ENCODE measurements around the gene HMGB1. TPM values are rescaled to one million over a fixed set of nuclear protein-coding genes. Genes with fewer than 3 reads are reported as not detected.

The HMGB1 gene
- total and polyA plus RNA-seq, 2 donors (not counting 1 experiment from before 2014, with no cell fraction given) = 79.2 to 529 TPM

GRCh38 chr13:30466358-30466714 lies 600 bp upstream of the HMGB1 start:
- Histone ChIP-seq H3K4me1 (ENCODE audit: control insufficient read depth in 2 of 2, insufficient read depth in 2 of 2, low read length in 2 of 2) (peaks cover 32 to 36% of the 10 kb centered on the region in 2 donors), H3K27ac (ENCODE audit: low read length in 2 of 2) (no peak overlapping the region), H4K20me1 (ENCODE audit: control insufficient read depth, insufficient read depth, low read length, poor library complexity, severe bottlenecking) (peaks cover 10% of the 10 kb centered on the region), H3K27me3 (replicated peaks in 1 of 4; ENCODE audit: control extremely low read depth in 1 of 4, control insufficient read depth in 3 of 4, insufficient read depth in 4 of 4, low read length in 3 of 4) (no peaks in the 10 kb centered on the region), H3K9ac (ENCODE audit: low read length) (peak overlapping the region; percentile 93), H3K4me3 (ENCODE audit: control extremely low read depth in 1 of 5, extremely low read depth in 1 of 5, insufficient read depth in 1 of 5, low read depth in 2 of 5, low read length in 4 of 5) (peak overlapping the region in 3 of 5 experiments; percentile 60 to 80 (median 71)), H3K4me2 (replicated peaks; ENCODE audit: low read depth, low read length, poor library complexity, severe bottlenecking) (peak overlapping the region; percentile 73), H3K9me3 (ENCODE audit: control extremely low read depth in 1 of 3, control insufficient read depth in 2 of 3, insufficient read depth in 1 of 3, low read length in 2 of 3) (no peaks in the 10 kb centered on the region), H3K36me3 (replicated peaks in 1 of 2; ENCODE audit: control extremely low read depth in 1 of 2, control insufficient read depth in 1 of 2, extremely low read depth in 1 of 2, insufficient read depth in 2 of 2, low read length in 1 of 2) (peaks cover 1 to 21% of the 10 kb centered on the region in 2 experiments), H2AFZ (ENCODE audit: insufficient read depth, low read depth, low read length, poor library complexity, severe bottlenecking) (no peak overlapping the region), H3K79me2 (ENCODE audit: control insufficient read depth, insufficient read depth, low read length) (peaks cover 27% of the 10 kb centered on the region)
- ATAC-seq (ENCODE audit: low read depth) (no peak), DNase-seq (no peak)
- TF ChIP-seq, protein P1, sequence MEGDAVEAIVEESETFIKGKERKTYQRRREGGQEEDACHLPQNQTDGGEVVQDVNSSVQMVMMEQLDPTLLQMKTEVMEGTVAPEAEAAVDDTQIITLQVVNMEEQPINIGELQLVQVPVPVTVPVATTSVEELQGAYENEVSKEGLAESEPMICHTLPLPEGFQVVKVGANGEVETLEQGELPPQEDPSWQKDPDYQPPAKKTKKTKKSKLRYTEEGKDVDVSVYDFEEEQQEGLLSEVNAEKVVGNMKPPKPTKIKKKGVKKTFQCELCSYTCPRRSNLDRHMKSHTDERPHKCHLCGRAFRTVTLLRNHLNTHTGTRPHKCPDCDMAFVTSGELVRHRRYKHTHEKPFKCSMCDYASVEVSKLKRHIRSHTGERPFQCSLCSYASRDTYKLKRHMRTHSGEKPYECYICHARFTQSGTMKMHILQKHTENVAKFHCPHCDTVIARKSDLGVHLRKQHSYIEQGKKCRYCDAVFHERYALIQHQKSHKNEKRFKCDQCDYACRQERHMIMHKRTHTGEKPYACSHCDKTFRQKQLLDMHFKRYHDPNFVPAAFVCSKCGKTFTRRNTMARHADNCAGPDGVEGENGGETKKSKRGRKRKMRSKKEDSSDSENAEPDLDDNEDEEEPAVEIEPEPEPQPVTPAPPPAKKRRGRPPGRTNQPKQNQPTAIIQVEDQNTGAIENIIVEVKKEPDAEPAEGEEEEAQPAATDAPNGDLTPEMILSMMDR (IDR thresholded peaks at IDR 0.05) = no peak
- TF ChIP-seq EZH2 (IDR thresholded peaks at IDR 0.05; ENCODE audit: borderline replicate concordance, insufficient read depth, low read depth, low read length, poor library complexity, severe bottlenecking) = no peak
- ChIA-PET POLR2A (interaction anchor here (0.7 to 2.9 kb wide), 5 partner anchors 22 to 300 kb away, joined by 3 to 33 read pairs (median 12); partner anchors contain the start of genes UBE2L5 and USPL1), CTCF (interaction anchor here (0.9 to 1.9 kb wide), 6 partner anchors 50 to 340 kb away, joined by 3 to 7 read pairs (median 4); partner anchors contain the start of gene USPL1)
- intact Hi-C loops (cut with micrococcal nuclease) = loop anchor here (1.0 to 10.0 kb wide), 2 partner anchors 85 to 698 kb away; partner anchors contain the start of gene HSPH1
- Mint-ChIP-seq H3K4me3 (peak overlapping the region; percentile 98), H3K4me1 (peaks cover 37% of the 10 kb centered on the region), H3K27ac (no peak overlapping the region), H3K27me3 (no peaks in the 10 kb centered on the region), H3K9me3 (ENCODE audit: insufficient read depth) (no peaks in the 10 kb centered on the region)
- 22% methylated on average over 10 of the region's 11 CpGs for WGBS (ENCODE audit: insufficient coverage)

DNA sequence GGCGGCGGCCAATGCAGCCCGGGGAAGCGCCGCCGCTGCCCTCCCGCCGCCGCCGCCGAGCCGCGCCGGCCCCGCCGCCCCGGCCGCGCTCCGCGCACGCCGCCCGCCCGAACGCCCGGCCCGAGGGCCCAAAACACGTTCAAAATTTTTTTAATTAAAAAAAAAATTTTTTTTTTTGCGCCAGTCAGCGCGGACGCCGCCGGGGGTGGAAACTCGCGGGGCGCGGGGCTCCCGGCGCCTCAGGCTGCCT lies 468 bp downstream of the HMGB1 start:
- ChIA-PET CTCF (interaction anchor here (1.1 to 1.3 kb wide), 2 partner anchors 110 to 152 kb away, joined by 3 to 4 read pairs; partner anchors contain the start of gene USPL1), POLR2A (interaction anchor here (1.0 to 2.9 kb wide), 7 partner anchors 21 to 197 kb away, joined by 4 to 33 read pairs (median 7); partner anchors contain the start of genes UBE2L5 and USPL1)
- TF ChIP-seq, protein P1 (IDR thresholded peaks at IDR 0.05) = no peak
- TF ChIP-seq EZH2 (IDR thresholded peaks at IDR 0.05; ENCODE audit: borderline replicate concordance, insufficient read depth, low read depth, low read length, poor library complexity, severe bottlenecking) = no peak
- peak overlapping the region in 4 of 5 experiments; percentile 51 to 80 (median 66) for H3K4me3 ChIP-seq (ENCODE audit: control extremely low read depth in 1 of 5, extremely low read depth in 1 of 5, insufficient read depth in 1 of 5, low read depth in 2 of 5, low read length in 4 of 5)
- H3K36me3 ChIP-seq (replicated peaks in 1 of 2; ENCODE audit: control extremely low read depth in 1 of 2, control insufficient read depth in 1 of 2, extremely low read depth in 1 of 2, insufficient read depth in 2 of 2, low read length in 1 of 2) = peaks cover 1 to 22% of the 10 kb centered on the region in 2 experiments
- Mint-ChIP-seq H3K9me3 (ENCODE audit: insufficient read depth) (no peaks in the 10 kb centered on the region), H3K4me3 (no peak overlapping the region), H3K27me3 (no peaks in the 10 kb centered on the region), H3K27ac (no peak overlapping the region), H3K4me1 (peaks cover 38% of the 10 kb centered on the region)
- peaks cover 28% of the 10 kb centered on the region for H3K79me2 ChIP-seq (ENCODE audit: control insufficient read depth, insufficient read depth, low read length)
- H2AFZ ChIP-seq (ENCODE audit: insufficient read depth, low read depth, low read length, poor library complexity, severe bottlenecking) = peak overlapping the region; percentile 72
- H3K27ac ChIP-seq (ENCODE audit: low read length in 2 of 2) = peak overlapping the region; percentile 43 to 91
- intact Hi-C loops (cut with micrococcal nuclease) = loop anchor here (2.0 to 10.0 kb wide), 5 partner anchors 20 to 700 kb away; partner anchors contain the start of genes HSPH1, KATNAL1 and UBL3
- DNase-seq (no peak), ATAC-seq (ENCODE audit: low read depth) (no peak)
- under 1% methylated on average over 41 of the region's 41 CpGs for WGBS (ENCODE audit: insufficient coverage)
- no peaks in the 10 kb centered on the region for H3K27me3 ChIP-seq (replicated peaks in 1 of 4; ENCODE audit: control extremely low read depth in 1 of 4, control insufficient read depth in 3 of 4, insufficient read depth in 4 of 4, low read length in 3 of 4)
- H3K4me1 ChIP-seq (ENCODE audit: control insufficient read depth in 2 of 2, insufficient read depth in 2 of 2, low read length in 2 of 2) = peaks cover 33 to 38% of the 10 kb centered on the region in 2 donors
- peak overlapping the region; percentile 73 for H3K4me2 ChIP-seq (replicated peaks; ENCODE audit: low read depth, low read length, poor library complexity, severe bottlenecking)
- peaks cover 10% of the 10 kb centered on the region for H4K20me1 ChIP-seq (ENCODE audit: control insufficient read depth, insufficient read depth, low read length, poor library complexity, severe bottlenecking)
- H3K9me3 ChIP-seq (ENCODE audit: control extremely low read depth in 1 of 3, control insufficient read depth in 2 of 3, insufficient read depth in 1 of 3, low read length in 2 of 3) = no peaks in the 10 kb centered on the region
- H3K9ac ChIP-seq (ENCODE audit: low read length) = peak overlapping the region; percentile 93
